ENCODE results near the gene ZFP62. TPM values are rescaled to one million over a fixed set of nuclear protein-coding genes. Genes with fewer than 3 reads are reported as not detected.
A peak's percentile ranks its signal among the peaks of the same experiment; 100 is the strongest.

ZFP62 gene
- total RNA-seq, 2 experiments from 2014 or later, result 22.6 to 24.9 TPM

DNA sequence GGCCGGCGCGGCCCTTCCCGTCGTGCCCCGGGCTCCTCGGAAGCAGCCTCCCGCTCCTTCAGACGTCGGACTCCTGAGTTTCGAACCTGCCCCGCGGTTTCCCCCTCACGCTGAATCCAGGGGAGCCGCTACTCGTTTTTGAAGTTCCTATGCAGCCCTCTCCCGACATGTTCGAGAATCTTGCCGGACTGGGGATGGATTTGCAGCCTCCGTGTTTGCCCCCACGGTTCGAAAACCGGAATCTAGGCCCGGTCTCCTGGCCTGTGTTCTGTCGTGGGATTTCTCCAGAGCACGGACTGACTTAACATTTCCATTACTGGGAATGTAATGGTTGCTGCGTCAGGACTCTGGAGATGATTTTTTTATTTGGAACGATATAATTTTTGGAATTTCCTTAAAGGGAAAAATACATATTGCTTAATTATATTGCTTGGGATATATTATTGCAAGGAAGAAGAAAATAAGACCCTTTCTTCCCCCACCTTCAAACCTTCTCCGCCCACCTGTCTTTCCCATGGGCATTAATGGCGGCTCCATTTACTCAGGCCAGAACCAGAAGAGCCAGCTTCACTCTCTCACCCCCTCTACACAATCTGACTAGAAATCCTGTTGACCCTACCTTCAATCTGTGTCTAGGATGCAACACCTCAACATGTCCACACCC lies 50.0 kb downstream of the ZFP62 start:
- intact Hi-C loops (cut with DNase I, micrococcal nuclease), result loop anchor here (1.0 to 2.0 kb wide), 3 partner anchors 20 to 50 kb away; partner anchors contain the start of gene ZFP62 (in 1 of the 2)
- peak overlapping the region; percentile 94 for H3K27ac Mint-ChIP-seq
- H3K4me3 Mint-ChIP-seq, result peak overlapping the region; percentile 87
- peak overlapping the region; percentile 80 for H3K4me3 ChIP-seq (ENCODE audit: low read length)
- H3K36me3 ChIP-seq (ENCODE audit: insufficient read depth, low read length), result peaks cover 6% of the 10 kb centered on the region
- peaks cover 22% of the 10 kb centered on the region for H3K36me3 Mint-ChIP-seq (ENCODE audit: low read depth)
- no peaks in the 10 kb centered on the region for H3K27me3 Mint-ChIP-seq
- peak overlapping the region; percentile 95 to 98 for H3K27ac ChIP-seq (ENCODE audit: low read depth in 1 of 2, low read length in 2 of 2)
- CTCF ChIA-PET, result interaction anchor here (0.9 to 4.3 kb wide), 4 partner anchors 11 to 58 kb away, joined by 5 to 34 read pairs (median 8); partner anchors contain the start of gene ZFP62
- H3K4me1 ChIP-seq (ENCODE audit: insufficient read depth, low read length), result peaks cover 53% of the 10 kb centered on the region
- H3K27me3 ChIP-seq (ENCODE audit: control insufficient read depth in 1 of 2, insufficient read depth in 2 of 2, low read length in 2 of 2), result no peaks in the 10 kb centered on the region
- DNase-seq, result peak in 1 of 14 experiments; percentile 70
- no peak for ATAC-seq (ENCODE audit: poor library complexity)
- H3K9me3 ChIP-seq (ENCODE audit: control insufficient read depth in 1 of 2, insufficient read depth in 1 of 2, low read length in 2 of 2), result no peaks in the 10 kb centered on the region
- peaks cover 85% of the 10 kb centered on the region for H3K4me1 Mint-ChIP-seq (ENCODE audit: low read depth)
- POLR2A ChIA-PET, result interaction anchor here (0.6 to 19.8 kb wide), 22 partner anchors 9 to 516 kb away, joined by 3 to 612 read pairs (median 6); partner anchors contain the start of genes CNOT6, MGAT1, TRIM52 and ZFP62
- H3K9me3 Mint-ChIP-seq, result no peaks in the 10 kb centered on the region
- TF ChIP-seq, protein P1, sequence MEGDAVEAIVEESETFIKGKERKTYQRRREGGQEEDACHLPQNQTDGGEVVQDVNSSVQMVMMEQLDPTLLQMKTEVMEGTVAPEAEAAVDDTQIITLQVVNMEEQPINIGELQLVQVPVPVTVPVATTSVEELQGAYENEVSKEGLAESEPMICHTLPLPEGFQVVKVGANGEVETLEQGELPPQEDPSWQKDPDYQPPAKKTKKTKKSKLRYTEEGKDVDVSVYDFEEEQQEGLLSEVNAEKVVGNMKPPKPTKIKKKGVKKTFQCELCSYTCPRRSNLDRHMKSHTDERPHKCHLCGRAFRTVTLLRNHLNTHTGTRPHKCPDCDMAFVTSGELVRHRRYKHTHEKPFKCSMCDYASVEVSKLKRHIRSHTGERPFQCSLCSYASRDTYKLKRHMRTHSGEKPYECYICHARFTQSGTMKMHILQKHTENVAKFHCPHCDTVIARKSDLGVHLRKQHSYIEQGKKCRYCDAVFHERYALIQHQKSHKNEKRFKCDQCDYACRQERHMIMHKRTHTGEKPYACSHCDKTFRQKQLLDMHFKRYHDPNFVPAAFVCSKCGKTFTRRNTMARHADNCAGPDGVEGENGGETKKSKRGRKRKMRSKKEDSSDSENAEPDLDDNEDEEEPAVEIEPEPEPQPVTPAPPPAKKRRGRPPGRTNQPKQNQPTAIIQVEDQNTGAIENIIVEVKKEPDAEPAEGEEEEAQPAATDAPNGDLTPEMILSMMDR (IDR thresholded peaks at IDR 0.05), result no peak

GRCh38 chr5:180810210-180810958 lies 50.7 kb downstream of the ZFP62 start:
- H3K9me3 ChIP-seq (ENCODE audit: control insufficient read depth in 1 of 2, insufficient read depth in 1 of 2, low read length in 2 of 2), result no peaks in the 10 kb centered on the region
- ATAC-seq (ENCODE audit: poor library complexity) (peak; percentile 76), DNase-seq (peak; percentile 94 to 98 (median 97))
- H3K36me3 Mint-ChIP-seq (ENCODE audit: low read depth), result peaks cover 22% of the 10 kb centered on the region
- no peaks in the 10 kb centered on the region for H3K27me3 Mint-ChIP-seq
- CTCF ChIA-PET, result interaction anchor here (0.9 to 4.3 kb wide), 3 partner anchors 10 to 59 kb away, joined by 5 to 34 read pairs (median 9); no protein-coding TSS in a partner anchor
- peaks cover 58% of the 10 kb centered on the region for H3K4me1 ChIP-seq (ENCODE audit: insufficient read depth, low read length)
- peak overlapping the region; percentile 94 for H3K27ac Mint-ChIP-seq
- TF ChIP-seq, protein P1 (IDR thresholded peaks at IDR 0.05), result no peak
- peak overlapping the region; percentile 80 for H3K4me3 ChIP-seq (ENCODE audit: low read length)
- POLR2A ChIA-PET, result interaction anchor here (0.6 to 19.8 kb wide), 24 partner anchors 8 to 515 kb away, joined by 3 to 612 read pairs (median 5); partner anchors contain the start of genes CNOT6, MGAT1, TRIM52 and ZFP62
- peak overlapping the region; percentile 95 to 98 for H3K27ac ChIP-seq (ENCODE audit: low read depth in 1 of 2, low read length in 2 of 2)
- no peaks in the 10 kb centered on the region for H3K9me3 Mint-ChIP-seq
- intact Hi-C loops (cut with DNase I, micrococcal nuclease), result loop anchor here (1.0 to 2.0 kb wide), 2 partner anchors 21 to 50 kb away; partner anchors contain the start of gene ZFP62 (in 1 of the 2)
- H3K4me1 Mint-ChIP-seq (ENCODE audit: low read depth), result peaks cover 87% of the 10 kb centered on the region
- H3K4me3 Mint-ChIP-seq, result peak overlapping the region; percentile 91
- peaks cover 6% of the 10 kb centered on the region for H3K36me3 ChIP-seq (ENCODE audit: insufficient read depth, low read length)
- H3K27me3 ChIP-seq (ENCODE audit: control insufficient read depth in 1 of 2, insufficient read depth in 2 of 2, low read length in 2 of 2), result no peaks in the 10 kb centered on the region

Measured in CD4-positive, alpha-beta T cell (primary cell).